ENCODE results near the gene TUBB6.

DNA sequence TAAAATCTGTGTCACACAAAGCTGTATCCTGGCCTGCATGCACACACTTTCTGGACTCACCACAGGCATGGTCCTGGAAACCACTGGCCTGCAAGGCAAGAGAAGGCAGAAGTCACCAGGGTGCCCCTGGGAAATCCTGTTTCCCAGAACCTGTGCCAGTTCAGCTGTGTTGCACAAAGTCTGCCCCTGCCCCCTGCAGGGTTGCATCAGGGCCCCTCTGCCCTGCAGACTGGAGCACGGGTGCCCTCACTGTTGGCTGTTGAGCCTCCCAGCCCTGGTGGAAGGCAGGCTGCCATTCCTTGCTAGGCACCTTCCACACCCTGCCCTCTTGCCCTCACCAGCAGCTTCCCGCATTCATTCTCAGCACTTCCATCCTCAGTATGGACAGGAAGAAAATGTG lies 18.0 kb upstream of the TUBB6 start:
- TF ChIP-seq POLR2A (IDR thresholded peaks at IDR 0.05; ENCODE audit: low read depth, low read length) (no peak), TAF1 (IDR thresholded peaks at IDR 0.05; ENCODE audit: borderline replicate concordance, low read depth, low read length) (no peak), NFIC (IDR thresholded peaks at IDR 0.05; ENCODE audit: low read depth, low read length) (no peak), CREB1 (IDR thresholded peaks at IDR 0.05; ENCODE audit: low read depth) (no peak), EP300 (IDR thresholded peaks at IDR 0.05; ENCODE audit: borderline replicate concordance in 1 of 2, control insufficient read depth in 1 of 2, low read depth in 2 of 2, low read length in 2 of 2) (no peak), EZH2 (IDR thresholded peaks at IDR 0.05; ENCODE audit: borderline replicate concordance, control insufficient read depth, low read depth, low read length) (no peak), HDGF (IDR thresholded peaks at IDR 0.05) (no peak), SPI1 (IDR thresholded peaks at IDR 0.05; ENCODE audit: borderline replicate concordance, insufficient read depth, low read depth, low read length) (no peak), SMAD1 (IDR thresholded peaks at IDR 0.05; ENCODE audit: low read depth, partially characterized antibody) (no peak)
- TF ChIP-seq, protein P1, sequence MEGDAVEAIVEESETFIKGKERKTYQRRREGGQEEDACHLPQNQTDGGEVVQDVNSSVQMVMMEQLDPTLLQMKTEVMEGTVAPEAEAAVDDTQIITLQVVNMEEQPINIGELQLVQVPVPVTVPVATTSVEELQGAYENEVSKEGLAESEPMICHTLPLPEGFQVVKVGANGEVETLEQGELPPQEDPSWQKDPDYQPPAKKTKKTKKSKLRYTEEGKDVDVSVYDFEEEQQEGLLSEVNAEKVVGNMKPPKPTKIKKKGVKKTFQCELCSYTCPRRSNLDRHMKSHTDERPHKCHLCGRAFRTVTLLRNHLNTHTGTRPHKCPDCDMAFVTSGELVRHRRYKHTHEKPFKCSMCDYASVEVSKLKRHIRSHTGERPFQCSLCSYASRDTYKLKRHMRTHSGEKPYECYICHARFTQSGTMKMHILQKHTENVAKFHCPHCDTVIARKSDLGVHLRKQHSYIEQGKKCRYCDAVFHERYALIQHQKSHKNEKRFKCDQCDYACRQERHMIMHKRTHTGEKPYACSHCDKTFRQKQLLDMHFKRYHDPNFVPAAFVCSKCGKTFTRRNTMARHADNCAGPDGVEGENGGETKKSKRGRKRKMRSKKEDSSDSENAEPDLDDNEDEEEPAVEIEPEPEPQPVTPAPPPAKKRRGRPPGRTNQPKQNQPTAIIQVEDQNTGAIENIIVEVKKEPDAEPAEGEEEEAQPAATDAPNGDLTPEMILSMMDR (IDR thresholded peaks at IDR 0.05 in 2 of 3, conservative IDR thresholded peaks at IDR 0.05 in 1 of 3; ENCODE audit: control insufficient read depth in 2 of 3, extremely low read depth in 1 of 3, insufficient read depth in 1 of 3, low read depth in 3 of 3, low read length in 3 of 3): no peak
- TF ChIP-seq, protein P2, sequence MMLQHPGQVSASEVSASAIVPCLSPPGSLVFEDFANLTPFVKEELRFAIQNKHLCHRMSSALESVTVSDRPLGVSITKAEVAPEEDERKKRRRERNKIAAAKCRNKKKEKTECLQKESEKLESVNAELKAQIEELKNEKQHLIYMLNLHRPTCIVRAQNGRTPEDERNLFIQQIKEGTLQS (IDR thresholded peaks at IDR 0.05; ENCODE audit: borderline replicate concordance, extremely low read depth, low read depth, low read length): no peak
- TF ChIP-seq, protein P3, sequence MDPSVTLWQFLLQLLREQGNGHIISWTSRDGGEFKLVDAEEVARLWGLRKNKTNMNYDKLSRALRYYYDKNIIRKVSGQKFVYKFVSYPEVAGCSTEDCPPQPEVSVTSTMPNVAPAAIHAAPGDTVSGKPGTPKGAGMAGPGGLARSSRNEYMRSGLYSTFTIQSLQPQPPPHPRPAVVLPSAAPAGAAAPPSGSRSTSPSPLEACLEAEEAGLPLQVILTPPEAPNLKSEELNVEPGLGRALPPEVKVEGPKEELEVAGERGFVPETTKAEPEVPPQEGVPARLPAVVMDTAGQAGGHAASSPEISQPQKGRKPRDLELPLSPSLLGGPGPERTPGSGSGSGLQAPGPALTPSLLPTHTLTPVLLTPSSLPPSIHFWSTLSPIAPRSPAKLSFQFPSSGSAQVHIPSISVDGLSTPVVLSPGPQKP (IDR thresholded peaks at IDR 0.05; ENCODE audit: low read depth, low read length): no peak
- TF ChIP-seq, protein P4, sequence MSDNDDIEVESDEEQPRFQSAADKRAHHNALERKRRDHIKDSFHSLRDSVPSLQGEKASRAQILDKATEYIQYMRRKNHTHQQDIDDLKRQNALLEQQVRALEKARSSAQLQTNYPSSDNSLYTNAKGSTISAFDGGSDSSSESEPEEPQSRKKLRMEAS (IDR thresholded peaks at IDR 0.05; ENCODE audit: low read depth, low read length): no peak
- TF ChIP-seq, protein P5, sequence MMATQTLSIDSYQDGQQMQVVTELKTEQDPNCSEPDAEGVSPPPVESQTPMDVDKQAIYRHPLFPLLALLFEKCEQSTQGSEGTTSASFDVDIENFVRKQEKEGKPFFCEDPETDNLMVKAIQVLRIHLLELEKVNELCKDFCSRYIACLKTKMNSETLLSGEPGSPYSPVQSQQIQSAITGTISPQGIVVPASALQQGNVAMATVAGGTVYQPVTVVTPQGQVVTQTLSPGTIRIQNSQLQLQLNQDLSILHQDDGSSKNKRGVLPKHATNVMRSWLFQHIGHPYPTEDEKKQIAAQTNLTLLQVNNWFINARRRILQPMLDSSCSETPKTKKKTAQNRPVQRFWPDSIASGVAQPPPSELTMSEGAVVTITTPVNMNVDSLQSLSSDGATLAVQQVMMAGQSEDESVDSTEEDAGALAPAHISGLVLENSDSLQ (IDR thresholded peaks at IDR 0.05): no peak
